NCI-H1105 treated with DMSO at 0.1 percent for 48 hours (cell line): ENCODE results near the gene TMEM120B.
A peak's percentile ranks its signal among the peaks of the same experiment; 100 is the strongest.
"Not testable (repeated sequence)": the region's sequence is repeated elsewhere in the genome, so short reads cannot be mapped to it uniquely, and the experiment has no call there.

Experiments
- DNase-seq: peaks from one replicate; lab custom pipeline; 2025; lab: John Stamatoyannopoulos, UW

TMEM120B gene

GRCh38 chr12:121745545-121745944 lies 33.0 kb downstream of the TMEM120B start:
- not testable (repeated sequence) for DNase-seq

GRCh38 chr12:121748218-121748570 lies 35.6 kb downstream of the TMEM120B start:
- no peak for DNase-seq

- DNase-seq: no peak
Observed at GRCh38 chr12:121748571-121749265, 36.2 kb downstream of the TMEM120B start.

- no peak for DNase-seq
Observed at GRCh38 chr12:121749267-121749666, 36.7 kb downstream of the TMEM120B start.

- DNase-seq: no peak
Observed at GRCh38 chr12:121750507-121750955, 38.0 kb downstream of the TMEM120B start.

- DNase-seq: no peak
Observed at GRCh38 chr12:121751034-121751433, 38.5 kb downstream of the TMEM120B start.

- no peak for DNase-seq
Observed at GRCh38 chr12:121751749-121752351, 39.3 kb downstream of the TMEM120B start.

- DNase-seq: no peak
Observed at GRCh38 chr12:121753844-121754264, 41.3 kb downstream of the TMEM120B start.

GRCh38 chr12:121754836-121755235 lies 42.3 kb downstream of the TMEM120B start:
- no peak for DNase-seq

GRCh38 chr12:121755591-121755990 lies 43.0 kb downstream of the TMEM120B start:
- DNase-seq: no peak

- DNase-seq: not testable (repeated sequence)
Observed at GRCh38 chr12:121758536-121758935, 46.0 kb downstream of the TMEM120B start.

- no peak for DNase-seq
Observed at GRCh38 chr12:121762269-121762668, 49.7 kb downstream of the TMEM120B start.

- DNase-seq: no peak
Observed at GRCh38 chr12:121764808-121765207, 52.3 kb downstream of the TMEM120B start.

- no peak for DNase-seq
Observed at GRCh38 chr12:121765573-121765972, 53.0 kb downstream of the TMEM120B start.

GRCh38 chr12:121766290-121767039 lies 53.9 kb downstream of the TMEM120B start:
- DNase-seq: no peak

- DNase-seq: no peak
Observed at GRCh38 chr12:121767525-121768016, 55.0 kb downstream of the TMEM120B start.

- no peak for DNase-seq
Observed at GRCh38 chr12:121769297-121769830, 56.8 kb downstream of the TMEM120B start.

- no peak for DNase-seq
Observed at GRCh38 chr12:121769831-121770301, 57.3 kb downstream of the TMEM120B start.

GRCh38 chr12:121770388-121770787 lies 57.8 kb downstream of the TMEM120B start:
- DNase-seq: no peak

GRCh38 chr12:121770813-121771625 lies 58.5 kb downstream of the TMEM120B start:
- DNase-seq: no peak

- DNase-seq: peak; percentile 40
Observed at GRCh38 chr12:121773011-121773777, 60.6 kb downstream of the TMEM120B start.
